HCT116 (cell line): ENCODE results near the gene ZBTB8B. TPM values are rescaled to one million over a fixed set of nuclear protein-coding genes. Genes with fewer than 3 reads are reported as not detected.

Source experiments
- ATAC-seq: fragments of 200-7000 bp; cut with Tn5 transposase; 2 replicates; pipeline ENCODE4 v1.9.1; 2020; ENCODE audit warnings: mild to moderate bottlenecking, moderate library complexity
- BruUV-seq: library from RNA; stranded (reverse); fragments of 400-500 nt; replicated peaks from 2 replicates; lab custom pipeline; 2021; lab: Mats Ljungman, UMichigan
- CTCF ChIA-PET: fragments of 300-600 bp; sonication (Branson Sonifier 250); formaldehyde crosslinking; loops from one replicate; lab custom pipeline; 2021; ENCODE audit warnings: antibody characterized with exemption; lab: Charles Lee
- POLR2A ChIA-PET: fragments of 300-600, 350-600 bp; sonication (Branson Sonifier 250); formaldehyde crosslinking; loops from one replicate; lab custom pipeline; 2021; ENCODE audit warnings: antibody characterized with exemption; lab: Charles Lee
- RAD21 ChIA-PET, 2 experiments: fragments of 300-600 bp; sonication (Branson Sonifier 250); formaldehyde crosslinking; loops; one replicate each; lab custom pipeline; 2023; ENCODE audit warnings: low total read pairs in 2 of 2; ENCODE audit not compliant: uncharacterized antibody in 2 of 2, unreplicated experiment in 2 of 2, low non-redundant PET in 1 of 2; lab: Charles Lee
- DNase-seq: peaks from one replicate; pipeline ENCODE4 v3.0.0-alpha.2; 2010; ENCODE audit warnings: low read depth, low spot score
- H2AFZ ChIP-seq: fragments of 200-600 bp; shearing (Covaris generic), sonication (generic); 2 replicates; pipeline ENCODE4 v1.6.1; 2017; ENCODE audit warnings: low read depth, mixed run types, mixed read lengths, antibody characterized with exemption, low read length; ENCODE audit not compliant: poor library complexity, severe bottlenecking
- H3K27ac ChIP-seq: 2 replicates; pipeline ENCODE4 v1.5.1; 2012; ENCODE audit warnings: low read depth, low read length
- H3K27me3 ChIP-seq: fragments of 200-600 bp; sonication (generic); 2 replicates; pipeline ENCODE4 v1.6.1; 2016; ENCODE audit warnings: mixed run types, low read length, mixed read lengths; ENCODE audit not compliant: insufficient read depth
- H3K36me3 ChIP-seq, 2 experiments: fragments of 200-500 bp in 1 of 2; fragments of 200-600 bp in 1 of 2; sonication (Bioruptor generic) in 1 of 2; sonication (generic) in 1 of 2; 2 replicates each; pipeline versions ENCODE4 v1.5.1 to v1.6.1; 2014 to 2016; ENCODE audit warnings: low read length in 2 of 2, inconsistent platforms in 1 of 2, mixed read lengths in 1 of 2, mixed run types in 1 of 2; ENCODE audit not compliant: insufficient read depth in 2 of 2, control insufficient read depth in 1 of 2
- H3K4me1 ChIP-seq, 2 experiments: fragments of 200-600 bp in 1 of 2; sonication (generic) in 1 of 2; 2 replicates each; pipeline versions ENCODE4 v1.5.1 to v1.6.1; 2012 to 2017; ENCODE audit warnings: low read length in 2 of 2, inconsistent platforms in 1 of 2, mild to moderate bottlenecking in 1 of 2, mixed read lengths in 1 of 2, mixed run types in 1 of 2, moderate library complexity in 1 of 2; ENCODE audit not compliant: insufficient read depth in 2 of 2, control insufficient read depth in 1 of 2
- H3K4me2 ChIP-seq: fragments of 200-600 bp; sonication (generic); 2 replicates; pipeline ENCODE4 v1.6.1; 2017; ENCODE audit warnings: mixed run types, low read length, mixed read lengths
- H3K4me3 ChIP-seq, 2 experiments: fragments of 200-600 bp in 1 of 2; sonication (generic) in 1 of 2; replicated peaks in 1 of 2; 2 replicates each; pipeline ENCODE4 v1.5.1; 2011 to 2016; ENCODE audit warnings: low read length in 2 of 2, control low read depth in 1 of 2, low read depth in 1 of 2, mild to moderate bottlenecking in 1 of 2, mixed read lengths in 1 of 2, mixed run types in 1 of 2
- H3K79me2 ChIP-seq: fragments of 200-600 bp; sonication (generic); 2 replicates; pipeline ENCODE4 v1.6.1; 2017; ENCODE audit warnings: mild to moderate bottlenecking, mixed run types, low read length, moderate library complexity, mixed read lengths; ENCODE audit not compliant: insufficient read depth
- H3K9ac ChIP-seq: fragments of 200-600 bp; sonication (generic); 2 replicates; pipeline ENCODE4 v1.6.1; 2016; ENCODE audit warnings: low read length, mixed read lengths
- H3K9me2 ChIP-seq: fragments of 200-600 bp; sonication (generic), shearing (Covaris generic); 2 replicates; pipeline ENCODE4 v1.6.1; 2017; ENCODE audit warnings: mixed run types, mild to moderate bottlenecking, moderate library complexity; ENCODE audit not compliant: insufficient read depth
- H3K9me3 ChIP-seq, 2 experiments: fragments of 200-500 bp in 1 of 2; fragments of 200-600 bp in 1 of 2; sonication (Bioruptor generic) in 1 of 2; sonication (generic) in 1 of 2; 2 replicates each; pipeline ENCODE4 v1.6.1; 2014 to 2017; ENCODE audit warnings: low read length in 2 of 2, mixed read lengths in 2 of 2, inconsistent platforms in 1 of 2, low read depth in 1 of 2, mild to moderate bottlenecking in 1 of 2, mixed run types in 1 of 2, moderate library complexity in 1 of 2; ENCODE audit not compliant: control insufficient read depth in 1 of 2, insufficient read depth in 1 of 2
- H4K20me1 ChIP-seq: fragments of 200-600 bp; sonication (generic), shearing (Covaris generic); 2 replicates; pipeline ENCODE4 v1.6.1; 2017; ENCODE audit warnings: mixed run types, mild to moderate bottlenecking, moderate library complexity; ENCODE audit not compliant: insufficient read depth
- ATF3 ChIP-seq: IDR thresholded peaks from 2 replicates; pipeline ENCODE4 v1.6.1; 2012
- CBX3 ChIP-seq: IDR thresholded peaks from 2 replicates; pipeline ENCODE4 v1.6.1; 2012; ENCODE audit warnings: low read depth
- CEBPB ChIP-seq: IDR thresholded peaks from 2 replicates; pipeline ENCODE4 v1.6.1; 2012; ENCODE audit warnings: low read depth
- CTCF ChIP-seq, 3 experiments: fragments of 200-600 bp in 1 of 3; sonication (generic) in 1 of 3; IDR thresholded peaks in 2 of 3; conservative IDR thresholded peaks in 1 of 3; 2 replicates each; pipeline ENCODE4 v1.5.1; 2012 to 2017; ENCODE audit warnings: low read depth in 2 of 3, low read length in 2 of 3, antibody characterized with exemption in 1 of 3, borderline replicate concordance in 1 of 3, control low read depth in 1 of 3, mild to moderate bottlenecking in 1 of 3, mixed read lengths in 1 of 3, mixed run types in 1 of 3, moderate library complexity in 1 of 3; ENCODE audit not compliant: insufficient read depth in 1 of 3
- EGR1 ChIP-seq: IDR thresholded peaks from 2 replicates; pipeline ENCODE4 v1.6.1; 2012; ENCODE audit warnings: low read depth
- ELF1 ChIP-seq: IDR thresholded peaks from 2 replicates; pipeline ENCODE4 v1.6.1; 2012; ENCODE audit warnings: low read depth, borderline replicate concordance
- EZH2 ChIP-seq: fragments of 200-600 bp; sonication (generic); IDR thresholded peaks from 2 replicates; pipeline ENCODE4 v1.6.1; 2017; ENCODE audit warnings: antibody characterized with exemption, mixed run types
- EZH2phosphoT487 ChIP-seq: fragments of 200-600 bp; IDR thresholded peaks from 2 replicates; pipeline ENCODE4 v1.6.1; 2018; ENCODE audit warnings: antibody characterized with exemption, borderline replicate concordance
- FOSL1 ChIP-seq: IDR thresholded peaks from 2 replicates; pipeline ENCODE4 v1.6.1; 2012; ENCODE audit warnings: low read depth
- JUND ChIP-seq: IDR thresholded peaks from 2 replicates; pipeline ENCODE4 v1.6.1; 2012
- POLR2A ChIP-seq: IDR thresholded peaks from 2 replicates; pipeline ENCODE4 v1.7.0; 2011; ENCODE audit warnings: borderline replicate concordance; ENCODE audit not compliant: insufficient read depth, insufficient read length; ENCODE audit errors: extremely low read depth
- POLR2AphosphoS5 ChIP-seq: IDR thresholded peaks from 2 replicates; pipeline ENCODE4 v1.6.1; 2011; ENCODE audit warnings: mild to moderate bottlenecking, low read depth, low read length, moderate library complexity
- RAD21 ChIP-seq: IDR thresholded peaks from 2 replicates; pipeline ENCODE4 v1.6.1; 2012; ENCODE audit warnings: low read depth, mild to moderate bottlenecking
- REST ChIP-seq: IDR thresholded peaks from 2 replicates; pipeline ENCODE4 v1.6.1; 2012; ENCODE audit warnings: low read depth
- SIN3A ChIP-seq: IDR thresholded peaks from 2 replicates; pipeline ENCODE4 v1.6.1; 2012; ENCODE audit warnings: low read depth
- SP1 ChIP-seq: IDR thresholded peaks from 2 replicates; pipeline ENCODE4 v1.6.1; 2012; ENCODE audit warnings: low read depth
- TCF7L2 ChIP-seq: IDR thresholded peaks from 2 replicates; pipeline ENCODE4 v1.7.0; 2011; ENCODE audit warnings: borderline replicate concordance, inconsistent platforms; ENCODE audit not compliant: insufficient read depth, insufficient read length; ENCODE audit errors: extremely low read depth
- ZFX ChIP-seq: fragments of 450-650 bp; IDR thresholded peaks from 2 replicates; pipeline ENCODE4 v1.6.1; 2017
- ZNF274 ChIP-seq: fragments of 200-500 bp; sonication (Bioruptor generic); IDR thresholded peaks from 2 replicates; pipeline ENCODE4 v1.6.1; 2014; ENCODE audit warnings: mild to moderate bottlenecking, low read depth, low read length, inconsistent platforms
- intact Hi-C: fragments of 100-400 bp; cut with micrococcal nuclease; formaldehyde crosslinking; loops from 2 replicates; pipeline ENCODE4 v1.10.0; 2022
- total RNA-seq: library from RNA; stranded (reverse); gene quantifications from one replicate; pipeline ENCODE4 v1.2.1, GENCODE V29; 2021; ENCODE audit not compliant: unreplicated experiment
- TF ChIP-seq, protein P1 (sequence below): IDR thresholded peaks from 2 replicates; pipeline ENCODE4 v1.6.1; 2011; ENCODE audit warnings: mild to moderate bottlenecking, low read length, moderate library complexity; ENCODE audit not compliant: insufficient replicate concordance; ENCODE audit errors: extremely low read depth

ZBTB8B gene
- total RNA-seq, 1 experiment from 2014 or later, result 0.25 TPM

- DNase-seq (no peak), ATAC-seq (no peak)
- Histone ChIP-seq H3K4me2 (peak overlapping the region; percentile 88), H3K36me3 (no peaks in the 10 kb centered on the region), H3K4me3 (no peak overlapping the region), H3K27ac (no peak overlapping the region), H2AFZ (peak overlapping the region; percentile 86), H3K79me2 (no peaks in the 10 kb centered on the region), H3K9ac (no peak overlapping the region), H3K27me3 (no peaks in the 10 kb centered on the region), H3K4me1 (peaks cover 0 to 7% of the 10 kb centered on the region in 2 experiments; a peak in 1 of 4 replicates), H3K9me2 (no peaks in the 10 kb centered on the region), H3K9me3 (peaks cover 0 to 5% of the 10 kb centered on the region in 2 experiments; a peak in 1 of 4 replicates), H4K20me1 (no peaks in the 10 kb centered on the region)
- ChIA-PET CTCF (interaction anchor here (0.9 kb wide), 1 partner anchor 15 kb away, joined by 3 read pairs; no protein-coding TSS in a partner anchor), RAD21 (no interaction called here), POLR2A (no interaction called here)
- intact Hi-C loops, result no loop called here
- no peak for TF ChIP-seq ZFX
- TF ChIP-seq EGR1, result no peak
- no peak for TF ChIP-seq CEBPB
- no peak for TF ChIP-seq EZH2phosphoT487
- no peak for TF ChIP-seq ZNF274
- no peak for TF ChIP-seq JUND
- no peak for TF ChIP-seq EZH2
- TF ChIP-seq ATF3, result no peak
- TF ChIP-seq SIN3A, result no peak
- TF ChIP-seq, protein P1, sequence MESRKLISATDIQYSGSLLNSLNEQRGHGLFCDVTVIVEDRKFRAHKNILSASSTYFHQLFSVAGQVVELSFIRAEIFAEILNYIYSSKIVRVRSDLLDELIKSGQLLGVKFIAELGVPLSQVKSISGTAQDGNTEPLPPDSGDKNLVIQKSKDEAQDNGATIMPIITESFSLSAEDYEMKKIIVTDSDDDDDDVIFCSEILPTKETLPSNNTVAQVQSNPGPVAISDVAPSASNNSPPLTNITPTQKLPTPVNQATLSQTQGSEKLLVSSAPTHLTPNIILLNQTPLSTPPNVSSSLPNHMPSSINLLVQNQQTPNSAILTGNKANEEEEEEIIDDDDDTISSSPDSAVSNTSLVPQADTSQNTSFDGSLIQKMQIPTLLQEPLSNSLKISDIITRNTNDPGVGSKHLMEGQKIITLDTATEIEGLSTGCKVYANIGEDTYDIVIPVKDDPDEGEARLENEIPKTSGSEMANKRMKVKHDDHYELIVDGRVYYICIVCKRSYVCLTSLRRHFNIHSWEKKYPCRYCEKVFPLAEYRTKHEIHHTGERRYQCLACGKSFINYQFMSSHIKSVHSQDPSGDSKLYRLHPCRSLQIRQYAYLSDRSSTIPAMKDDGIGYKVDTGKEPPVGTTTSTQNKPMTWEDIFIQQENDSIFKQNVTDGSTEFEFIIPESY, result no peak
- TF ChIP-seq TCF7L2, result no peak
- TF ChIP-seq ELF1, result no peak
- TF ChIP-seq FOSL1, result no peak
- TF ChIP-seq CTCF (IDR thresholded peaks at IDR 0.05 in 2 of 3, conservative IDR thresholded peaks at IDR 0.05 in 1 of 3; ENCODE audit: borderline replicate concordance in 1 of 3, insufficient read depth in 1 of 3, low read depth in 2 of 3, low read length in 2 of 3), result no peak
- TF ChIP-seq POLR2AphosphoS5, result no peak
- no peak for TF ChIP-seq REST
- TF ChIP-seq SP1, result no peak
- no peak for TF ChIP-seq CBX3
- no peak for TF ChIP-seq RAD21
- no peak for TF ChIP-seq POLR2A
- no TSS peak for BruUV-seq
These were observed 619 bp upstream of the ZBTB8B start for GRCh38 chr1:32464191-32464715.
